Keratinocyte (primary cell): ENCODE measurements around the gene RAC2.

Experiments used
- CTCF ChIP-seq, 3 experiments: IDR thresholded peaks in 1 of 3; conservative IDR thresholded peaks in 1 of 3; optimal IDR thresholded peaks in 1 of 3; 2 replicates in 2 of 3; 3 replicates in 1 of 3; pipeline versions ENCODE3 to v1.5.1; 2011; ENCODE audit warnings: low read length in 3 of 3, mild to moderate bottlenecking in 3 of 3, moderate library complexity in 2 of 3, control low read depth in 1 of 3, inconsistent platforms in 1 of 3; ENCODE audit not compliant: insufficient read depth in 2 of 3; ENCODE audit errors: extremely low read depth in 1 of 3
- EZH2 ChIP-seq: IDR thresholded peaks from one replicate; pipeline ENCODE4 v1.6.1; 2012; ENCODE audit warnings: inconsistent platforms, mild to moderate bottlenecking, low read length, moderate library complexity

DNA sequence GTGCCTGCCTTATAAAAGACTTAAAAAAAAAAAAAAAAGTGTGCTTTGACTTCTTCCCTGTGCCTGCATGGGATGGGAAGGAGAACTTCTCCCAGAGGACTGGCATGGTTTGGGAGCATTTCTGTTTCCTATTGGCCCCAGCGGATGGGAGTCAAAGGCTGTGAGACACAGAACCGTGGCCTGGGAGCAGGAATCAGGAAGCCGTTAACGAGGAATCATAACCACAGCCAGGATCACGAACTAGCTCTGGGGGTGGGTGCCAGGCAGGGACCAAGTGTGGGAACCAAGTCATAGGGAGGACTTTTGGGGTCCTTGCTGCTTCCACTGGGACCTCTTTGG, 56.5 kb downstream of the RAC2 start:
- TF ChIP-seq EZH2 (no peak), CTCF (optimal IDR thresholded peaks at IDR 0.05 in 1 of 3, IDR thresholded peaks at IDR 0.05 in 1 of 3, conservative IDR thresholded peaks at IDR 0.05 in 1 of 3; ENCODE audit: extremely low read depth in 1 of 3, insufficient read depth in 2 of 3, low read length in 3 of 3) (no peak)
